HG03196 (cell line): ENCODE results near the gene PBX4.

Experiments used
- ATAC-seq: cut with Tn5 transposase; IDR thresholded peaks from one replicate; pipeline ENCODE4 v1.9.1; 2021; ENCODE audit not compliant: unreplicated experiment

Gene PBX4

DNA sequence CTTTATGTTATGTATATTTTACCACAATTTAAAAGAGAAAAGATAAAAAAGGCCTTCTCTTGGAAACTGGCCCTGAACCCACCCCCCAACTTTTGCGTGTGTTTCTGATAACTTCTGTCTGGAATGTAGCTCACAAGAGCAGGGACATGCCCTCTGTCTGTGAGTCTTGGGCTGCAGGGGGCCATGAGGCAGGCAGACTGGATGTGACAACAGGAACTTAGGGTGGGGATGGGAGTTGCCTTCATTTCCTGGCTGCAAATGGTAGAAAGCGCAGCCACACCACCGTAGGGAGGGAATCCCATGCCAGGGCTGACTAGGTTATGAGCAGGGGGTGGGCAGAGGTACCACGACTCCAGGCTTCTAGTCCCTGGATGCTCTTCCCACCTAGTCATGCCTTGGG is 58.6 kb downstream of the PBX4 start:
- no peak for ATAC-seq

DNA sequence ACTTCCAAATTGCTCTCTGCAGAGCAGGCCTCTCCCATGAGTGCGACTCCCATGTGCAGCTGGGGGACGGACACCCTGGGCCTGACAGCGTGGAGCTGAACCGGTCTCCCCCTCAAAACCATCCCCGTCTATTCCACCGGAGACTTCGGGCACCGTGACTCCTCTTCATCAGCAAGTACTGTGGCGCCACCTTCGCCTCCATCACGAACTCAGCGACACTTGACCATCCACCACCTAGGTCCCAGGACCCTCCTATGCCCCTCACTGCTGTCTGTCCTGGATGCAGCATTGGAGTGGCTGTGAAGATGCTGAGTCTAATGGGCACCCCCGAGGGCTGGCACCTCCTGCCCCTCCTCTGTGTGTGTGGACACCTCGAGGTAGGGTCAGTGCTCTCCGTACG is 59.9 kb downstream of the PBX4 start:
- ATAC-seq, result no peak

DNA sequence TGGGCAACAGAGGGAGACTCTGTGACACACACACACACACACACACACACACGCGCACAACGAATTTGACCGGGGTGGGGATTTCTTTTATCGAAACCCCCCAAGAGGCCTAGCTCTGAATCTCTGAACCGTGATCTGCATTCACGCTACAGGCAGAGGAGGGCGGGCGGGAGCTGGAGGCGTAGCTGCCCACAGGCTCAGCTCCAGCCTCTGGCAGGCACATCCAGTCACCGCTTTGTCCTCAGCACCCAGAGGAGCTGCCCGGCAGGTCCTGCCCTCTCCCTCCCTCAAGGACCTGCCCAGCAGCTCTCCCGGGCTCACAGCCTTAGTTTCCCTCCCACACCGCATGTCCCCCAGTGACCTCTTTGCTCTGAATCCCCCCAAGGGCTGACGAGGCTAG is 60.4 kb downstream of the PBX4 start:
- no peak for ATAC-seq

DNA sequence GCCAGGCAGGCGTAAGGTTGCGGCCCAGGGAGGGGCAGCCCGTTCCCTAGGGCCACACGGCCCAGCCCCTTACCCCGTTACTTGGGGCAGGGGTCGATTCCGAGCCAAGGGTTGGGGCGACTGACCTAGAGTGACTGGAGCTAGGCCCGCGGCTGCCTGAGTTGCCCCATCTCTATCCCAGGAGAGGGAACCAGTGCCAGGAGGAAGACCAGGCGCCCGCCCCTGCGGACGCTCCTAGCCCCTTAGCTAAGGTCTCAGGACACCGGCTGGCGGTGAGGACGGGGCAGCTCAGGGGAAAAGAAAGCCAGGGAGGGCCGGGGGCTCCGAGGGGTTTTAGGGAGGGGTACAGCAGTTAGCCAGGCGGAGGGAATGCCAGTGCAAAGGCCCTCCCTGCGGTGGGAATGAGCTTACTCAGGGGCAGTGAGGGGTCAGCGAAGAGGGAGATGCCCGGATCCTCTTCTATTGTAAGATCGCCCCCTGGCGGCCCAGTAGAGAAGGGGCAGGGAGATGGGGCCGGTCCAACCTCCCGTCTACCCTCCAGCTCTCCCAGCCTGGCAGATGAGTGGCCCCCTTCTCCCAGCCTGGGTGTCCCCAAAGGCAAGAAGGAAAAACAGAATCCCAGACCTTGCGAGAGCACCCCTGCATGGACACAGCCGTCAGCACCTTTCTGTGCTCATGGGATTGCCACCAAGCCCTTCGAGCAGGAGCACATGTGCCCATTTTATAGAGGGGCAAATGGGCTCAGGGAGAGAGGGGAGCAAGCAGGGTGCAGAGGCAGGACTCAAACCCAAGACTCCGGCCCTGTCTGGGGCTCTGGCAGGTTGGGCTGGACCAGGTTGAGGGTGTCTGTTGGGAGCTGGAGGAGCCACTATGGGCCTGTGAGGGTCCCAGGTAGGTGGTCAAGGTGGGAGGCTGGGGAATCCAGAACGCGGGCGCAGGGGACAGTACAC is 64.1 kb downstream of the PBX4 start:
- no peak for ATAC-seq

DNA sequence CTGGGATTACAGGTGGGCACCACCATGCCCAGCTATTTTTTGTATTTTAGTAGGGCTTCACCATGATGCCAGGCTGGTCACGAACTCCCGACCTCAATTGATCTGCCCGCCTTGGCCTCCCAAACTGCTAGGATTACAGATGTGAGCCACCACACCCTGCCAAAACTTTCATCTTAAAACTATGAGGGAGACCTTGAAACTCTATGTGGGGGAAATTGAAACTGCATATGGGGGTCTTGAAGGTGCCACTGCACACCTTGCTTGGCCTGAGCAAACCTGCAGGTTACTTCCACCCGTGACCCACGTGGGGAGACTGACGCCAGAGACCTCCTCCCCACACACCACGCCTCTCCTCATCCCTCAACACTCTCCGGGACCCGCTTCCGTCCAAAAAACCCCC is 64.8 kb downstream of the PBX4 start:
- no peak for ATAC-seq

DNA sequence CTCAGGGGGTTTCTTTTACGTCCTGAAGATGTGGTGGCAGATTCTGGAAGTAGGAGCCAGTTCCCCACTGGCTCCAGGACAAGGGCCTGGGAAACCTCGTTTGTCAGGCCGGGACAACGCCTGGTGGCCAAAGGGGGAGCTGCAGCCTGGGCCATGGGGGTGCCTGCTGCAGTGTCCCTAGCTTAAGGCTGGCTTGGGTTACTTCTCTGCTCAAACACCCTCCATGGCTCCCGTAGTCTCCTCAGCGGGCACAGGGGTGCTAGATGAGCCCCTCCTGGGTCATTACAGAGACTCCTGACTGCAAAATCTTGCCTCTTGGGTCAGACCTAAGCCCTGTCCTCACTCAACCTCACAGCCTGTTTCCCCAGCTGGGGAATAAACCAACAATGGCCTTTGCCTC is 65.7 kb downstream of the PBX4 start:
- ATAC-seq, result no peak

DNA sequence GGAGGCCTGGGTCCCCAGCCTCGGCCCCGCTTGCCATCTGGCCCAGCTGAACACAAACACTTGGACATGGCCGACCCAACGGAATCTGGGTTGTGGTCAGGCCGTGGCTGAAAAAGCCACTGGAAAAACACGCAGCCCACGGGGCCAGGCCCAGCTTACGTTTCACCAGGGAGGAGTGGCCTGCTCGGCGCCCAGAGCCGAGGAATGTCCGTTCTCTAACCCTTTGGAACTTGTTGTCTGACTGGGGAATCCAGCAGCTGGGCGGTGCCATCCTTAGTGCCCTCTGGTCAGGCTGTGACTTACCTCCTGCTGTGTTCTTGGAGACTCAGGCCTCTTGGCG is 66.7 kb downstream of the PBX4 start:
- ATAC-seq, result no peak

DNA sequence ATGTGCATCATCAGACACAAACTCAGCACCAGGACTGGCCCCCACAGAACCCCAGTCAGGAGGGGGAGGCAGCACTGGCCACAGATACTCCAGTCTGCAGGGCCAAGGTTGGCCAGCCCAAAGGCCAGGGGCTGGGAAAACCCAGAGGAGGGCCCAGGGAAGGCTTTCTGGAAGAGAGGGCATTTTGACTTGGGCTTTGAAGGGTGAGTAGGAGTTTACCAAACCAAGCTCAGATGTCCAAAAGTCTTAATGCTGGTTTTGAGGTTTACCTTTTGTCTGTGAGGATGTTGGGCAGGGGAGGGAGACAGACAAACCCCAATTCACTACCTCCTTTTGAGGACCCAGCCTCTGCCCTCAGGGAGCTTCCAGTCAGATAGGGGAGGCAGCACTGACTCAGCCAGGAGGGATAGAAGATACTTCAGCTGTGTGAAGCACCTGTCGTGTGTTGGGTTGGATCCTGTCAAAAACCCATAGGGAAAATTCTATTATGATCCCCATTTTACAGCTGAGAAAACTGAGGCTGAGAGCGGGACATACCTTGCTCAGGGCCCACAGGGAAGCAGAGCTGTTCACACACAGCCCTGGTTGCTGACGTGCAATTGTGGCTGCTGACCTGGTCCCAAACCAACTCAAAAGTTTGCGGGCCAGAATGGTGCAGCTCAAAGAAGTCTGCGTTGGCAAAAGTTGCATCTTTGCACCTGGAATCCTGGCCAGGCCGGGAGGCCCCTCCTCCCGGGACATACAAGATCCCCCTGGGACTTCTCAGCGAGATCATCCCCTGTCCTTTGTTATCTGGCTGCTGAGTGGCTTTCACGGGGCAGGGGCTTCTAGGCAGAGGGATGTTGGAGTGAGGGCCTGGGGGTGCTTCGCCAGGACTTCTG is 67.3 kb downstream of the PBX4 start:
- ATAC-seq, result no peak

DNA sequence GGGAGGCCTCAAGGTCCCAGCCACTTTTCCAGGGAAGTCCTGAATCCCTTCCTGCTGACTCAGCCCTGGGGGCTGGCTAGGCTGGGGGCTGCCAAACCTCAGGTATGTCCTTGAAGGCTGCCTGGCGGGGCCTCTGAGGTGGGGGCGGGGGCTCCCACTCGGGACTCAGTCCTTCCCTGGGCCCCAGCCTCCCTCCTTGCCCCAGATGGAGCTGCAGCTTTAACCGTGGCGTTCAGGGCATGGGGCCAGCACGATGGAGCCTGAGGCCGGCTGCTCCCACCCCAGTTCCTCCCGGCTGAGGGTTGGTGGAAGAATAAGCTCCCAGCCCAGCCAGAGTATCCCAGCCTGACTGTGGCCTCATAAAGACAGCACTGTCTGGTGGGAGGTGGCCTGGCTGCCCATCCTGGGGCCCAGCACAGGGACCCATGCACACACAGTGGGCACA is 68.0 kb downstream of the PBX4 start:
- ATAC-seq, result no peak

DNA sequence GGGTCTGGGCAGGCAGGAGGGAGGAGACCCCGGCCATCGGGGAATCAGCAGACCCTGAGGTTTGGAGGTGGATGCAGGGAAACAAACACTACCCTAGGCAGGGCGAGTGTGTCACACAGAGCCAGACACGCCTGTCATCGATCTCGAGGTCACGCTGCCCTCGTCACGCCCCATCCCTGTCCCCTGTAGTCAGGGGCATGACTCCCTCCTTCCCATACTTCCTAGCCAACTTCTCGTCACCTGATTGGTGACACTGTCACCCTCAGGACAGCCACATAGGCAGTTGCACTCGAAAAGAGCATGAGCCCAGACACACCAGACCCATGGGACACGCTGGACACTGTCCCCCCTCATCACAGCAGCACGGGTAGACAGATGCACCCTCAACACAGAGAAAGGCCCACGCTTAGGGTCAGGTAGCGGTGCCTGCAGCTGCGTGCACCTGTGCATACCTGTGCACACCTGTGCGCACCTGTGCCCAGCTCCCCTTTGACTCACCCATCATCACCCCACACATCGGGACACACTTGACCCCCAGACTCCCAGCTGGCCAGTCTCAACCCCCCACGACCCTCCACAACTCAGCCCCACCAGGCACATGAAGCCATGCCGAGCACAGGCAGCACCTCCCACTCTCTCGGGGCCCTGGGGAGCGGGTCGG is 68.6 kb downstream of the PBX4 start:
- ATAC-seq, result no peak

DNA sequence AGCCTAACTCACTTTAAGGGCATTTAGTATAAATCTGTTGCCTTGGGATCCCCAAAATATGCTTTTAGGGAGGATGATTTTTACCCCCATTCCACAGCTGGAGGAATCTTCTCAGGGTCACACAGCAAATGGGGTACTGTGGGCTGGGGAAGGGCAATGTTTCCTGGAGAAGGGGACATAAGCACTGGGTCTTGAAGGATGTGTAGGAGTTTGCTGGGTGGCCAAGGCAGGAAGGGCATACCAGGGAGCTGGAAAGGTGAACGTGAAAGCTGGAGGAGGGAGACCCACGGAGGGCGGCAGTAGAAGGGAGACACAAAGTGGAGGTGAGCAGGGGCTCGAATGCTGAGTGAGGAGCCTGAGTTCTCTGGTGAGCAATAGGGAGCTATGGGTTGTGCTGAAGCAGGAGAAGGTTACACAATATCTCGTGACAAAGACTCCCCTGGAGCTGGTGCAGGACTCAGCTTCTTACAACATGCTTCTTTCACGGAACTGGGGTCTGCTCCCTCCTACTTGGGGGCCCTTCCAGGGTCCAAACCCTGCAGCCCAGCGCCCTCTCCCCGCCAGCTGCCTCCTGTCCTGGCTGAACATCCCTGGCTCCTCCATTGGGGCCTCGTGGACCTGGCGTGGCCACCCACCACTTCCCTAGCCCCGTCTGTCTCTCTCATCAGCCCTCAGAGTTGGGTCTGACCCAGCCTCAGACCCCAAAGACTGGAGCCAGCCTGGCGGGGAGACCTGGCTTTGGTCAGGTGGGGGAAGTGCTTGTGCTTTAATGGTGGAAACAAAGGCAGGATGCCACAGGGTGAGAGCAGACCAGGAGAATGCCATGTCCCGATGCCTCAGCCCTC is 69.3 kb downstream of the PBX4 start:
- ATAC-seq, result no peak

DNA sequence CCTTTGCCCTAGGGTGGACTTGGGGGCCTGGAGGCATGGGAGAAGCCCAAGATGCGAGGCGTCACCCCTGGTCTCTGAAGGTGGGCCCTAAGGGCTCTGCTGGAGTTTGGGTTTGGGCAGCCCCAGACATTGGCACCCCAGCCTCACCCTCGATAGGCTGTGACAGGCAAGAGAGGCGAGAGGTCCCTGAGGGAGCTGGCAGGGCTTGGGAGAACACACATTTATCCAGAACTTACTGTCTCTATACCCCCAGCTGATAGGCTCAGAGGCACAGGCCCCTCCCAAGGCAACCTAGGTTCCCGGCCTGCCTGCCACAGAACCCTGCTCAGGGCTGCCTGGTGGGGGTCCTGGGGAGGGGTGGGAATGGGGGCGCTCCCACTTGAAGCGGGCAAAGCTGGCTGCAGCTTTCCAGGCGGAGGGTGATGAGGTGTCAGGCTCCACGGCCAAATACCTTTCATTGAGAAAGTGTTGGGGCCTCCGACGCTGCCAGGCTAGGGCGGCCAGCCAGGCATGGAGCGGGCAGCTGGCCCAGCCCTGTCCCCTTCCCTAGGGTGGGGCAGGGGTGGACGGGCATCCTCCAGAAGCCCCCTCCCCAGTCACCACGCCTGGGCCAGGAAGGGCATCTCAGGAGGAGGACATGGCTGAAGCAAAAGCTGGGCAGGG is 70.7 kb downstream of the PBX4 start:
- ATAC-seq, result no peak

DNA sequence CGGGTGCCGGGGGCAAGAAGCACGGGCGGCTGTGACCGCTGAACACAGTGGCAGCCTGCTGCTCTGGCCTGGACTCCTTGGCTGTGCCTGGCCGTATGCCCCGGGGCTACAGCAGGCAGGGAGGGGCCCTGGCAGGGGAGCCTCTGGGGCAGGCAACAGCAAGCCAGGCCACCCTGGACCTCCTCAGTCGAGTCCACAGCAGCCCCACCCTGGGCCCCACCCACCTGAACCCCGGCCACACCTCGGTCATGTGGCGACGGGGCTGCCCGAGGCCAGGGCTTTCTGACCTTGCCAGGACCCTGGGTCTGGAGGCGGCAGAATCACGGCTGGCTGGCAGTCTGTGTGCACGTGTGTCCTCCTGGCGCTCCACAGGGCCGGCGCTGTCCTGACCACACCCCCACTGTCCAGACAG is 71.7 kb downstream of the PBX4 start:
- no peak for ATAC-seq

DNA sequence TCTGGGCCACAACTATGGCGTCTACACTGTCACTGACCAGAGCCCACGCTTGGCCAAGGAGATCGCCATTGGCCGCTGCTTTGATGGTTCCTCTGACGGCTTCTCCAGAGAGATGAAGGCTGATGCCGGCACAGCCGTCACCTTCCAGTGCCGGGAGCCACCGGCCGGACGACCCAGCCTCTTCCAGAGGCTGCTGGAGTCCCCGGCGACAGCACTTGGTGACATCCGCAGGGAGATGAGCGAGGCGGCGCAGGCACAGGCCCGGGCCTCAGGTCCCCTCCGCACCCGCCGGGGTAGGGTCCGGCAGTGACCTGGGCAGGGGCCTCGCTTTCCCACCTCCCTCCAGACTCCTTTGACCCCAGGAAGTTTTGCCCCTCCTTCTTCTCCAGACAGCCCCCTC is 72.8 kb downstream of the PBX4 start:
- no peak for ATAC-seq

DNA sequence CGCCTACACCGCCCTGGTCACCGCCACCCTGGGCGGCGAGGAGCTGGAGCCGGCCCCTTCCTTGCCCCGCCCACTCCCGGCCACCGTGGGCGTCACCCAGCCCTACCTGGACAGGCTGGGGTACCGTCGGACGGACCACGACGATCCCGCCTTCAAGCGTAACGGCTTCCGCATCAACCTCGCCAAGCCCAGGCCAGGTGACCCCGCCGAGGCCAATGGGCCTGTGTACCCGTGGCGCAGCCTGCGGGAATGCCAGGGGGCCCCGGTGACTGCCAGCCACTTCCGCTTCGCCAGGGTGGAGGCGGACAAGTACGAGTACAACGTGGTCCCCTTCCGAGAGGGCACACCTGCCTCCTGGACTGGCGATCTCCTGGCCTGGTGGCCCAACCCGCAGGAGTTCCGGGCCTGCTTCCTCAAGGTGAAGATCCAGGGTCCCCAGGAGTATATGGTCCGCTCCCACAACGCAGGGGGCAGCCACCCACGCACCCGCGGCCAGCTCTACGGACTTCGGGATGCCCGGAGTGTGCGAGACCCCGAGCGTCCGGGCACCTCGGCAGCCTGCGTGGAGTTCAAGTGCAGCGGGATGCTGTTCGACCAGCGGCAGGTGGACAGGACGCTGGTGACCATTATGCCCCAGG is 73.4 kb downstream of the PBX4 start:
- no peak for ATAC-seq

DNA sequence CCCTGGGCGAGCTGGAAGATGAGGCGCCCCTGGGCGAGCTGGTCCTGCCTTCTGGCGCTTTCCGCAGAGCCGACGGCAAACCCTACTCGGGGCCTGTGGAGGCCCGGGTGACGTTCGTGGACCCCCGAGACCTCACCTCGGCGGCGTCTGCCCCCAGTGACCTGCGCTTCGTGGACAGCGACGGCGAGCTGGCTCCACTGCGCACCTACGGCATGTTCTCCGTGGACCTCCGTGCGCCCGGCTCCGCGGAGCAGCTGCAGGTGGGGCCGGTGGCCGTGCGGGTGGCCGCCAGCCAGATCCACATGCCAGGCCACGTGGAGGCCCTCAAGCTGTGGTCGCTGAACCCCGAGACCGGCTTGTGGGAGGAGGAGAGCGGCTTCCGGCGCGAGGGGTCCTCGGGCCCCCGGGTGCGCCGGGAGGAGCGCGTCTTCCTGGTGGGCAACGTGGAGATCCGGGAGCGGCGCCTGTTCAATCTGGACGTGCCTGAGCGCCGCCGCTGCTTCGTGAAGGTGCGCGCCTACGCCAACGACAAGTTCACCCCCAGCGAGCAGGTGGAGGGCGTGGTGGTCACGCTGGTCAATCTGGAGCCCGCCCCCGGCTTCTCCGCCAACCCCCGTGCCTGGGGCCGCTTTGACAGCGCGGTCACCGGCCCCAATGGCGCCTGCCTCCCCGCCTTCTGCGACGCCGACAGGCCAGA is 74.1 kb downstream of the PBX4 start:
- ATAC-seq, result no peak

DNA sequence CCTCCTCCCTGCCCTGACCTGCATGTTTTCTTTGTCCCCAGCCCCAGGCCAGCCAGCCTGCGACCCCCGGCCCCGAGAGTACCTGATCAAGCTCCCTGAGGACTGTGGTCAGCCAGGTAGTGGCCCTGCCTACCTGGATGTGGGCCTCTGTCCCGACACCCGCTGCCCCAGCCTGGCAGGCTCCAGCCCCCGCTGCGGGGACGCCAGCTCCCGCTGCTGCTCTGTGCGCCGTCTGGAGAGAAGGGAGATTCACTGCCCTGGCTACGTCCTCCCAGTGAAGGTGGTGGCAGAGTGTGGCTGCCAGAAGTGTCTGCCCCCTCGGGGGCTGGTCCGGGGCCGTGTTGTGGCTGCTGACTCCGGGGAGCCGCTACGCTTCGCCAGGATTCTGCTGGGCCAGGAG is 74.8 kb downstream of the PBX4 start:
- no peak for ATAC-seq

DNA sequence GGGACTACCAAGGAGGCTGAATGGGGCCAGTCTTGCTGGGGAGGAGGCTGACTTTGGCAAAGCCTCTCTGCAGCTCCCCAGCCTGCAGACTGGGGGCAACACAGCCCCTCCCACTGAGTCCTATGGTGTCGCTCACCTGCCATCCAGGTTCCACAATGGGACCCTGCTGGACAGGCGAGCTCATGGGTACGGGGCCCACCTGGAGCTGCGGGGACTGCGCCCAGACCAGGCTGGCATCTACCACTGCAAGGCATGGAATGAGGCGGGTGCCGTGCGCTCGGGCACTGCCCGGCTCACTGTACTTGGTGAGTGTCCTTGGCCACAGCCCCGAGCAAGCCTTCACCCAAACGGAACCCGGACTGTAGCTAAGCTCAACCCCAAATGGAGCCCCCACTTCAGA is 75.4 kb downstream of the PBX4 start:
- ATAC-seq, result no peak

DNA sequence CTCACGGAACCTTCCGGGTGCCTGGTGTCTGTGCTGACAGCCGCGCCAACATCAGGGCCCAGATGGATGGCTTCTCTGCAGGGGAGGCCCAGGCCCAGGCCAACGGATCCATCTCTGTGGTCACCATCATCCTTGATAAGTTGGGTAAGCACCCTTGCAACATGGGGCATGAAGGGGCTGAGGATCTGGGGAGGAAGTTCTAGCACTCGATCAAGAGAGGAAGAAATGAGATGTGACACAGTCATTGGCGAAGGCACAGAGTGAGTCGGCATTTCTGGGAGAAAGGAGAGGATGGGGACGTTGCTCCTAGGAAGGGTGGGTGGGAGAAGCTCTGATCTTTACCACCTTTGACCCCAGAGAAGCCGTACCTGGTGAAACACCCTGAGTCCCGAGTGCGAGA is 76.0 kb downstream of the PBX4 start:
- no peak for ATAC-seq
